A549 treated with CpdA at 1 μM for 4 hours (cell line): ENCODE data around the gene AMD1. TPM values are rescaled to one million over a fixed set of nuclear protein-coding genes. Genes with fewer than 3 reads are reported as not detected.

Experiments
- total RNA-seq: library from RNA; stranded (reverse); fragments of 200-300 nt; extraction: Qiagen RNA extraction; gene quantifications from 5 replicates; pipeline ENCODE4 v1.2.3, GENCODE V29; 2022; ENCODE audit warnings: low read depth

Gene AMD1
- 127 to 153 TPM (median 137 TPM) in 5 replicates for total RNA-seq

GRCh38 chr6:110873981-110874879 is at the start of gene AMD1:
AMD1 (plus strand) TSS chr6:110874785; CDS start chr6:110875106, 321 bp downstream.

Other genes starting within 250 kb of the AMD1 start
- 3.7 to 5.3 TPM (median 4.7 TPM) in 5 replicates for gene CDK19, start 59.3 kb upstream of the AMD1 start, total RNA-seq
- 79.2 to 89.4 TPM (median 84.3 TPM) in 5 replicates for gene GTF3C6, start 83.9 kb downstream of the AMD1 start, total RNA-seq
- 26.9 to 37.1 TPM (median 28.9 TPM) in 5 replicates for gene RPF2, start 107.3 kb downstream of the AMD1 start, total RNA-seq
- 0.18 to 0.52 TPM (median 0.33 TPM) in 5 replicates for gene SLC16A10, start 212.7 kb downstream of the AMD1 start, total RNA-seq